HG02981 (cell line): ENCODE data around the gene FAM174C.

Source experiments
- ATAC-seq: cut with Tn5 transposase; IDR thresholded peaks from one replicate; pipeline ENCODE4 v1.9.1; 2021; ENCODE audit warnings: mild to moderate bottlenecking, moderate library complexity; ENCODE audit not compliant: unreplicated experiment

FAM174C gene

DNA sequence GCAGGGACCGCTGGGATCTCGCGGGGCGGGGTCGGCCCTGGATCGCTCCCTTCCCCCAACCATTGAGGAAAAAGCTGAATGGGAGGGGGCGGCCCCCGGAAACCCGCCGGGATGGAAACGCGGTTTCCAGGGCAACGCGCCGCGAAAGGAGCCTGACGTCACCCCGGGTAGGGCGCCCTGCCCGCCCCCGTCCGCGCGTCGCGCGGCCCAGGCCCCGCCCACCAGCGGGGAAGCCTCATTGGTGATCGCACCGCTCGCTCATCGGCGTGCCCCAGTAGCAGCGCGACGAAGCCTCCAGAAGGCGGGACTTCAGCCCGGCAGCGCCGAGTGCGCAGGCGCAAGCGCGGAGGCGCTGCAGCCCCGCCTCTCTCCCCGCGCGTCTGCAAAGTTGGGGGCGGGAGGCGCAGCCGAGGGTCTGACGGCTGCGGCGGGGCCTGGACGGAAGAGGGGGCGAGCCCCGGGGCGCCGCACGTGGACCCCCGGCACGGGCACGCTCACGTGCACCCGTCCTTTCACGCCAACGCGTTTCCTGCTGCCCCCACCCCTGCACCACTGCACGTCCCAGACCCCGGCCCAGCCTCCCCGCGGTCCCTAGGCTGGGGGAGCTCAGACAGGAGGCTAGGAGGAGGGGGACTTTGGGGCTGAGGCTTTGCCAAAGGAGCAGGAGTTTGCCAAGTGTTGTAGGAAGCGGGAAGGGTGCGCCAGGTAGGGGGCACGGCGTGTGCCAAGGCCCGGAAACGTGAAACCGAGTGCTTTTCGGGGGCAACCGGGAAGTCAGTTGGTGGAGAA, 14.4 kb upstream of the FAM174C start:
- ATAC-seq, result peak; percentile 54

DNA sequence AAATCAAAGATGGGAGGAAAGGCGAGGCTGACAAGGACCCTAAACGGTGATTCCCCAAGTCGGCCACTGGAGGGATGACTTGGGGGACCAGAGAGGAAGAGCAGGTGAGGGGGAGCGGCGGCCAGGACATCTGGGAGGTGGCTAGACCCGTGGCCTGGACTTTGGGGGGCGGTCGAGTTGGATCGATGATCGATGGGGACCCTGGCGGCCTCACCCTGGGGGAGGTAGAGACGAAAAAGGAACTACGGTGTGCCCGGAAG, 13.9 kb upstream of the FAM174C start:
- no peak for ATAC-seq

DNA sequence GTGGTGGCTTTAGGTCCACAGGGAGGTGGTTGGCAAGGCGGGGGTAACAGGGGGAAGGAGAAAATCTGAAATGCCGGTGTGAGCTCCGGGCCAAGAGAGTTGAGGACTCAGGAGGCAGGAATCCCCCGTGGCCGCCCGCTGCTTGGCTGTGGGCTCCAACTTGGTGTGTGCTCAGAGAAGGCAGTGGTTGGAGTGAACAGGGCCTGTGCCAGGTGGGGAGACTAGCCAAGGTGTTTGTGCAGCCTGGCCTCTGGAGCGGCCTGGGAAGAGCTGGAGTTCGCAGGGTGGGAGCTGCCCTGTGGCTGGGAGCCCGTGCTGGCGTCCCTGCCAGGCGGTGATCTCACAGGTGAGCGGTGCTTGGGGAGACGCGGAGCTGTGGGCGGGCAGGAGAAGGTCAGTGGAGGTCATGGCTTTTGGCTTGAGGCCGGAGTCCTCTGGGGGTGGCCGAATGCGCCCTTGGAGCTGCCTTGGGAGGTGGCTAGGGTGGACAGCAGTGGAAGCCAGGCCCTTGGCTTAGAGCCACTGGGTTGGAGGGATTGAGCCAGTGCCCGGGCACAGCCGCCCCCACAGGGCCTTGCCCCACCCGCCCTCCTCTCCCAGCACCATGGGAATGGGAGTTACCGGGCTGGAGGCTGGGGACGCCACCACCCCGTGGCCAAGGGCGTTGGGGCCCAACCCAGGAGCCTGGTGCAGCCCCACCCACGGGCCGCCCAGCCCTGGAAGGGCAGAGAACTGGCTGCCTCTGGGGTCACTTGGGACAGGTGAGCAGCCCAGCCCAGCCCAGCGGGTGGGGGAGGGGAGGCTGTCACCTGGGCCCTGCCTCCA, 13.3 kb upstream of the FAM174C start:
- no peak for ATAC-seq

DNA sequence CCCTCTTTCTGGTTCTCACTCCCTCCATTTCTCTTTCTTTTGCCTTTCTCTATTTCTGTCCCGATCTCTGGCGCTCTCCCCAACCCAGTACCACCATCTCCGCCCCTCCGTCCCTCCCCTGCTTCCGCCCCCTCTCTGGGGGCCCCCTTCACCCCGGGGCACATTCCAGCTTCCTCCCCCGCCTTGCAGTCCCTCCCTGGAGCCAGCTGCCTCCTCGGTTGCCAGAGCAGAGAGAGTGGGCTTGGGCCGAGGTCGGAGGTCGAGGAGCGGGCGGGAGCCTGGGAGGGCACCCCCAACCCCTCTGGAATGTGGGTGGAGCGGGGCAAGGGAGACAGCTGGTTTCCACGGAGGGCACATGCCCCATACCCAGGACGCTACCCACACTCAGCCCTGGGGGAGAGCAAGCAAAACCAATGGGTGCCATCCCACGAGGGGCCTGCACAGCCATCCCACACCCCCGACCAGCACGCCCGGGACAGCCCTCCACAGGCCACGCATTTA, 12.7 kb upstream of the FAM174C start:
- no peak for ATAC-seq

DNA sequence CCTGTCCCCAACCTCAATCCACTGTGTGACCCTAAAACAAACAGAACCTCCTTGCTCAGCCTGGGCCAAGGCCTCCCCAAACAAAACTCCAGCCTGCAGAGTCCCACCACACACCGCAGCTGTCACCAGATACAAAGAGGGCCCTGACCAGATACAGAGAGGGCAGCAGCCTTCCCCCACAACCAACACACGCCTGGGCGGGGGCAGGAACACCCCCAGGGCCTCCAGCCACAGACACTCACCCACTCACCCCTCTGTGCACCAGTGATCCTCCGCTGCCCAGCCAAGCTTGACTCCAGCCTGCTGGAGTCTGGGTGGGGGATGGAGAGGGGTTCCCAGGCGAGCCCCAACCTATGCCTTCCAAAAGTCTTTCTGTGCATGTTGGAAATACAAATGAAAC, 12.1 kb upstream of the FAM174C start:
- ATAC-seq, result no peak

DNA sequence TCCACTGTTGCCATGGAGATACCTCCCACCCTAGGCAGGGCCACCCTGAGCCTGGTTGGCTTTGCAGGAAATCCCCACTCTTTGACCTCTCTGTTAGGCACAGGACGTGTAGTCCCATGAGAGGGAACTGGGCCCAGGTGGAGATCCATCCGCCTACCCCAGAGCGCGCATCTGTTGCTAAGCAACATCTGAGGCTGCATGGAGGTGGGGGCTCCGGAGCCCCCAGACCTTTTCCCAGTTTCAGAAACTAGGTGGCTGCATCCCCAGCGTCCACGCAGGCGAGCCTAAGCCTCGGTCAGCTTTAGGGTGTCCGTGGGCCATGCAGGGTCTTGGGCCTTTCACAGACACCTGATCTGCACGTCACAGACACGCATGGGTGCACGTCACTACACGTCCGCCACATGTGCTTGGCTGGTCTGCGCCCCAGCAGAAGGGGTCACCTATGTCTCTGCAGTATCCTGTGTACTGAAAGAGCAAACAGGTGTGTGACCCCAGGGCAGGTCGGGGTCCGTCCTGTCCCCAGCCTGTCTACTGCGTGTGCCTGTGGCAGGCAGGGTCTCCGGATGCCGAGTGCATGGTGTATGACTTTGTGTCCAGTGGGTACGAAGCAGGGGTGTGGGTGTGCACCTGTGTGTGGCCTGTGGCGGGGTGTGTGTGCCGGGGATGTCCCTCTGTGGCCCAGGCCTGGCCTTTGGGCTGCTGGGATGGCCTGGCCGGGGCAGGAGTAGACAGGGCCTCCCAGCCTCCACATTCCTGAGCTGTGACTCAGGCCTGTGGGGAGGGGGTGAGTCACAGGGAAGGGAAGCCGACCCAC, 10.3 kb upstream of the FAM174C start:
- ATAC-seq, result no peak

DNA sequence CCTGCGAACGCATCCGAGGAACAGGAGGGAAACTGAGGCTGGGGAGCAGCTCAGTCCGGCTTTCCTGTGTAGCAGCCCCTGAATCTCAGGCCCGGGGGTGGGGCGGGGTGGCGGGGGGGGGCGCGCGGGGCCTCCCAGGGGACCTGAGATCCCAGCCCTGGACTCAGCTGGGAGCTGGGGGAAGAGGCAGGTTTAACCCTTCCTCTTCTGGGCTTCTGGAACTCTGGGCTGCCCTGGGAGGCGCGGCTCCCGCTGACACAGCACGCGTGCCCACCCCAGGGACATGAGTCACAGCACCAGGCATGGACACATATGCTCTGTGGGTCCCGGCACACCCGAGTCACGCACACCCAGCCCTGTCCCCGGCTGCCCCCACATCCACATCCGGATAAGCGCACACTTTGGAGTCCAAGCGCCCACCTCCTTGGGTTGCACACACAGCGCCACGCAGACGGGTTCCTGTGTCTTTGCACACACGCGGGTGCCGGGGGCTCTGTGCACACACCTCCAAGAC, 9.7 kb upstream of the FAM174C start:
- no peak for ATAC-seq

DNA sequence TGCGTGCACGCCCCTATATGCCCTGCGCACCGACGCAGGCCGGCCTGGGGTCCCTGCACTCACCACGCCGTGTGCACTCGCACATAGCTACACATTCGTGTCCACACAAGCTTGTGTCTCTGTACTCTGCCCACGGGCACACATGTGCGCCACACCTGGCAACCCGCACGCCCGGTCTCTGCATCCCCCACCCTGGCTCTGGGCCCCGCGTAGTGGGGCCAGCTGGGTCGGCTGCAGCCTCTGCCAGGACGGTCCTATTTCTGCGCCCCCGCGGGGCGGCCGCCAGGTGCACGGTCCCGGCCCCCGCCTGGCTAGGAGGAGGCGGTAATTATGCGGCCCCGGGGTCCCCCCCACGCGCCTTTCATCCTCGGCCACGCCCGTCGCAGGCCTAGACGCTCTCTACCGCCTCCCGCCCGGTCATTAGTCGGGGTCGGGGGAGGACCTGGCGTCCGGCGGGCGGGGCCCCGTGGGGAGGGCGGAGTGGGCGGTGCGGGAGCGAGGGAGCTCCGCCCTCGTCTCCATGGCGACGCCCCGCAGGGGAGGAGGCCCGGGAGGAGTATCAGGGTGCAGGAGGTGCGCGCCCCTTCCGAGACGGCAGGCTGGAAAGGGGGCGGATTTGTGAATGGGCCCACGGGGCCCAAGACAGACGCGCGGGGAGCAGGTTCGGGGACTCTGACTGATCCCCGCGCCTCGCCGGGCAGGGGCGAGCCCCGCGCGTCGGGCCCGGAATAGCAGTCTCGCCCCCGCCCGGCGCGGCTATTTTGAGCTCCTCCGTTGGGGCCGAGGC, 9.0 kb upstream of the FAM174C start:
- ATAC-seq, result peak; percentile 28

DNA sequence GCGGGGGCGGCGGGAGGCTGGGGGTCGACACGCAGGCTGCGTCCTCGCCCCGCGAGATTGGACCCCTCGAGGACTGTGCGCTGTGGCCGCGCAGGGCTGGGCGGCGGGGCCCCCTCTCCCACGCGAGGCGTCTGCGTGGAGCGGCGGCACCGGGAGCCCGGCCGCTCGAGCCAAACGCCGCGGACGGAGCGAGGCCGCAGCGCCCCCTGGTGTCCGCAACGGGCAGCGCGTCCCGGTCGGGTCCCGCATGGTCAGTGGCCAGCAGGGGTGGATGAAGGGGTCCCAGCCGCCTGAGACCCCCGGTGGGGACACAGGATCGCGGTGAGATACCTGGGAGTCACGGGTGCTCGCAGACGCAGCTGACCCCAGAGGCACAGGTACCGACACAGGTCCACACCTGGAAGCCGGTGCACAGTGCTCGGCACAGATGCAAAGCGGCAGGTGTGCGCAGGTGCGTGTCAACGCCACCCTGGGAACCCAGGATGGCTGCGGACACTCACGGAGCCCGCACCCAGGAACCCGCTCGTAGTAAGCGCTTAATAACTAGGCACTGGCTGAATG, 8.3 kb upstream of the FAM174C start:
- ATAC-seq, result peak; percentile 10

DNA sequence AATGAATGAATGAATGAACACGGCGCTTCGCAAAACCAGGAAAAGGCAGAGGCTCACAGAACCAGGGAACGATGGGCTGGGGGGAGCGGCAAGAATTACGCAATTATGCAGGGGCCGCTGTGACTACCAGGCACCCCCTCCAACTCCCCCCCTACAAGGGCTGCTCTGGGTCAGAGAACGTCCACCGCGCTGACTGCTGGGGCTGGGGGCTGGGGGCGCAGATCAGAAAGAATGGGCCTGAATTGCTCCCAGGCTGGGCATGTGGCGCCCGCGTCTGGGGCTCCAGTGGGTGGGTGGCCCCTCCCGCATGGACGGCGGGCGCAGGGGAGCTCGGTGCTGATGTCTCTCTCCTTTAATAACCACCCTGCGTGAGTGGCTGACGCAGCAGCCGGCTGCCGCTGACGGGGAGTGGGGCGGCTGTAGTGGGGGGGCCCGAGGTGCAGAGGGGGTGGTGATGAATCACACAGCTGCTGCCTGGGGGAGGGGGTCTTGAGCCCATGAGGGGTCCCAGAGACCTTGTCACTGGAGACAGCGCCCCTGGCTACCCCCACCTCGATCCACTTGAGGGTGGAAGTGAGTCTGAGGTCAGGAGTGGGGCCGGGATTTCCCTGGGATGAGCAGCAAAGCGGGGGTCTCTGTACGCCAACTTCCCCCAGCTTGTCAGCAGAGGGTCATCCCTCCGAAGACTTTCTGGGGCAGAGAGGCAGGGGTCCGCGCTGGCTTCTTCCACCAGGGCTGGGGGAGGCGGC, 7.7 kb upstream of the FAM174C start:
- no peak for ATAC-seq

DNA sequence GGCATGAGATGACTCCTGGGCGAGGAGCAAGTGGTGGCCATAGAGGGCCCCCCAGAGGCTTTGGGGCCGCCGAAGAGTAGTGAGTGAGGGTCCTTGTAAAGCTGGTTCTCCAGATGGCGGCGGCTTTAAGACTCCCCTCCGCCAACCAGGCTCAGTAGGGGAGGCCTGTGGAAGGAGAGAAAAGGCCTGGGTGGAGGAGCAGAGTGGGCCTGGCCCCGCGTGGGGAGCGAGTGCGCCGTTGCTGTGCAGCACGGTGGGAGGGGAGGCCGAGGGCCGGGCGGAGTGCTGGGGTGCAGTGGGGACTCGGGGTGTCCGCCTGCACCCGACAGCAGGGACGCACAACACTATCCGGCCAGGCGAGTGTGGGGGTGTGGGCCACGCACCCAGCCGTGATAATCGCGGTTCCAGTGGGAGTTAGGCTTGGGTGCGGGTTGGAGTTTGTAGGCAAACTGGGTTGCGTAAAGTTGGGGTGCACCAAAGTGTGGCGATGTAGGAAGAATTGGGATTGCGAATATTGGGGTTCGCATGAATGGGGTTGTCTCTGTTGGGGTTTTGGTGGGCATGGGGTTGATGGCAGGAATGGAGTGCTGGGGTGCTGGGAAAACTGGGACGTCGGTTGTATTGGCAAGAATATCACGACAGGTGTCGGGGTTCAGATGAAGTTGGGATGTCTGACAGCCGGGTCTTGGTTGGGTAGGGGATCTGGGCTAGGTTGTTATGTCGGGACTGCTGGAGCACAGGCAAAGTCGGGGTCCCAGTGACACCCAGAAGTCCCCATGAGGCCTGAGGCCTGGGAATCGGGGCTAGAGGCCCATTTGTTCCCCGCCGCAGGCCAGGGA, 6.9 kb upstream of the FAM174C start:
- no peak for ATAC-seq

DNA sequence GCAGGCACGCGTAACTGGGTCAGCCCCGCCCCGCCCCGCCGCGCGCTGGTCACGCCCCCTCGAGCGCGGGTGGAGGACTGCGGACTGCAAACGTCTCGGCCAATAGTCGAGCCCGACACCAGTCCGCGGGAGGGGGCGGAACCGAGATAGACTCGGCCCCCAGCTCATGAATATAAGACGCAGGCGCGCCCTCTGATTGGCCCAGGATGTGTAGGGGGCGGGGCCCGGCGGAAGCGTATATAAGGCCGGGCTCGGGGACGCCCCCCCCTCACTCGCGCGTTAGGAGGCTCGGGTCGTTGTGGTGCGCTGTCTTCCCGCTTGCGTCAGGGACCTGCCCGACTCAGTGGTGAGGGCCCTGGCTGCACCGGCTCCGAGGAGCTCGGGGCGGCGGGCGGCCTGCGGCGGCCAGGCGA, 6.3 kb upstream of the FAM174C start, which contains the start of gene CIRBP:
Gene CIRBP (plus strand): TSS at position 268 of the 413 bp plus-strand sequence. CDS start 1,602 bp downstream, outside the sequence.
- peak; percentile 50 for ATAC-seq

DNA sequence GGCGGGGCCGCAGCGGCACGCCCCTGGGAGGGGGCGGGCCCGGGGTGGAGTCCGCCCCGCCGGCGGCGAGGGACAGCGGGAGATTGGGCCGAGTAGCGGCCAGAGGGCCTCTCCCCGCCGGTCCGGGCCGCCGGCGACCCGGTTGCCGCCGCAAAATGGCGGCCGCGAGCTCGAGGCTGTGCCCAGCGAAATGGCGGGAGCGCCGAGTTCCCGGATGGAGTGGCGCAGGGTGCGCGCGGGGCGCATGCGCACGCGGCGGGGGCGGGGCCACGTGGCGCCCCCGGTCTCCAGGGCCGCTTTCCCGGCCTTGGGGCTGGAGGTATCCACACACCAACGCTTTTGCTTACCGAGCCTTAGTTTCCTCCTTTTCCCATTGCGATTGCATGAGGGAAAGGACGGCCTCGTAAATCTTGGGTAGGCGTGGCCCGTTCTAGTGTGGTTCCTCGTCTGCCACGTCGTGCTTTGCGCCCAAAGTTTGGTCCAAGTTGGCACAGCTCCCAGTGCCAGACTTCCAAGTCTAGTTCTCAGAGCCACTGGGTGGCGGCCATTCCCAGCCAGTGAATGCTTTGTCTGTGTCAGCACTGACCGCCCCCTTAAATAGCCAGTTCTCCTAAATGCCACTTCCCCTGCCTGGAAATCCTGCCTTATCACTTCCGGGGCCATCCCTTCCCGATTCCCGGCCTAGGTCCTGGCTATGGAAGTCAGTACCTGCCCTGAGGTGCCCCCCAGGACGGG, 5.7 kb upstream of the FAM174C start:
- peak; percentile 22 for ATAC-seq

DNA sequence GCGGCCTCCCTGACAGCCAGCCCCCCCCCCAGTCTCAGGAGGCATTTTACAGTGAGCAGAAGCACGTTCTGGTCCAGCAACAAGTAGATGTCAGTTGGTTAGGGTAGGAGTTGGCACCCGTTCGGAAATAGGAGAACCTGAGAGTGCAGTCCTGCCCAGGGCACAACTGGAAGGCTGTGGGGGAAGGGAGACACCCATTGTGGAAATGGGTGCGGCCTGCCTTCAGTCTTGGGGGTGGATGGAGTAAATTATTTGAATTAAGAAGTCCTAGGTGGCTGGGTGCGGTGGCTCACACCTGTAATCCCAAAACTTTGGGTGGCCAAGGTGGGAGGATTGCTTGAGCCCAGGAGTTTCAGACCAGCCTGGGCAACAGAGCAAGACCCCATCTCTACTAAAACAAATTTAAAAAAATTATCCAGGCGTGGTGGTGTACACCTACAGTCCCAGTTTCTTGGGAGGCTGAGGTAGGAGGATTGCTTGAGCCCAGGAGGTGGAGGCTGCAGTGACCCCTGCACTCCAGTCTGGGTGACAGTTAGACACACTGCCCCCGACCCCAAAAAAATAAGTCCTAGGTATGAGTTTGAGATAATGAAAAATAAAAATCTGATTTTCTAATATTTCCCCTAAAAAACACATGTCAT, 5.0 kb upstream of the FAM174C start:
- ATAC-seq, result no peak

DNA sequence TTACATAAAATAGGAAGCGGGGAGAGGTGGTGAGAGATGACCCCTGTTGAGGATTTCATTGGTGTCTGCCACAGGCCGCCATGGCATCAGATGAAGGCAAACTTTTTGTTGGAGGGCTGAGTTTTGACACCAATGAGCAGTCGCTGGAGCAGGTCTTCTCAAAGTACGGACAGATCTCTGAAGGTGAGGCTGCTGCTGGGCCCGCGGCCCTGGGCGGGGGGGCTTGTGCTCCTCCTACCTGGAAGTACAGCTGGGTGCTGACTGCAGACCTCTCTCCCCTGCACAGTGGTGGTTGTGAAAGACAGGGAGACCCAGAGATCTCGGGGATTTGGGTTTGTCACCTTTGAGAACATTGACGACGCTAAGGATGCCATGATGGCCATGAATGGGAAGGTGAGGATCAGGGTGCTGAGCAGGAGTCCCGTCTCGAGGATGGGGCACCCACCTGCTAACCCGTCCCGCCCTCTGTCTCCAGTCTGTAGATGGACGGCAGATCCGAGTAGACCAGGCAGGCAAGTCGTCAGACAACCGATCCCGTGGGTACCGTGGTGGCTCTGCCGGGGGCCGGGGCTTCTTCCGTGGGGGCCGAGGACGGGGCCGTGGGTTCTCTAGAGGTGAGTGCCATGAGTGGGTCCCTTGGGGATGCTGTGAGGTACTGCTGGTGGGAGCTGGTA, 4.3 kb upstream of the FAM174C start:
- ATAC-seq, result no peak

DNA sequence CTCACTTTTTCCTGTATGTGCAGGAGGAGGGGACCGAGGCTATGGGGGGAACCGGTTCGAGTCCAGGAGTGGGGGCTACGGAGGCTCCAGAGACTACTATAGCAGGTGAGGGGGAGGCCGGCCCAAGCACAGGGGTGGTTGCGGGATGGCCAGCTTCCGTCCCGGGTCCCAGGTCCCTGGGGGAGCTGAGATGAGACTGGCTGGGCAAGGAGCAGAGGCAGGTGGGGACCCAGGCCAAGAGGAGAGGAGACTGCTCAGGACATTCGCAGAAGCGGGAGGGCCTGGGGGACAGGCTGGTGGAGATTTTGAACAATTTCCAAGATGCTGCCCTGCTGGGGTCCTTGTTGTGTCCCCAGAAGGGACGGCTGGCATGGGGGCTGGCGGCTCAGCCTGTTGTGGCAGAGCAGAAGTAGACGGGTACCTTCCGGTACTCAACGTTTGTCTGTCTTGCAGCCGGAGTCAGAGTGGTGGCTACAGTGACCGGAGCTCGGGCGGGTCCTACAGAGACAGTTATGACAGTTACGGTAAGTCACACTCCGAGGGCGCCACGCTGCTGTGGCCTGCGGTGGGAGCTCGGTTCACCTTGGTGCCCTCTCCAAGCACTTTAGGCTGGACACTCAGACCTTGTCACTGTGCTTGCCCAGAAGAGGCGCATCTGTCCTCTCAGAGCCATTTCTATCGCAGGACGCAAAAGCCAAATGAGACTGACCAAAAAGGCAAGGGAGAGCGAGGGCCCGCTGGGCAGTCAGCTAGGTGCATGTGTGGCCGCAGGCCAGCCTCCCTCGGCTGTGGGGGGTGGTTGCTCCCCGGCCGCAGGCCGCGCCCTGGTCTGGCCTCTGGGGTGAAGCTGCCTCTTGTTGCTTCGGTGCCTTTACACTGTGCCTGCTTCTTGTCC, 3.6 kb upstream of the FAM174C start:
- no peak for ATAC-seq
